ENCODE data around the gene MRPS34.

Gene MRPS34

DNA sequence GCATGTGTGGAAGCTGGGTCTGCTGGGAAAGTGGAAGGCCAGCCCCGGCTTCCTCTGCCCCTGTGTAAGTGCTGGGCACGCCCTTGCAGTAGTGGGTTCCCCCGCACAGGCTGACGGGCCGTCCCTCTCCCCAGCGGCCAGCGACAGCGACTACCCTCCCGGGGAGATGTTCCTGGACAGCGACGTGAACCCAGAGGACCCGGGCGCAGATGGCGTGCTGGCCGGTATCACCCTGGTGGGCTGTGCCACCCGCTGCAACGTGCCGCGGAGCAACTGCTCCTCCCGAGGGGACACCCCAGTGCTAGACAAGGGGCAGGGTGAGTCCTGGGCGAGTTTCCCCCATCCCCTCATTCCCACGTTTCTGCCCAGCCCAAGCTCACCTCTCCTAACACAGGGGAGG, 7.1 kb downstream of the MRPS34 start:
- TF ChIP-seq, protein P1, sequence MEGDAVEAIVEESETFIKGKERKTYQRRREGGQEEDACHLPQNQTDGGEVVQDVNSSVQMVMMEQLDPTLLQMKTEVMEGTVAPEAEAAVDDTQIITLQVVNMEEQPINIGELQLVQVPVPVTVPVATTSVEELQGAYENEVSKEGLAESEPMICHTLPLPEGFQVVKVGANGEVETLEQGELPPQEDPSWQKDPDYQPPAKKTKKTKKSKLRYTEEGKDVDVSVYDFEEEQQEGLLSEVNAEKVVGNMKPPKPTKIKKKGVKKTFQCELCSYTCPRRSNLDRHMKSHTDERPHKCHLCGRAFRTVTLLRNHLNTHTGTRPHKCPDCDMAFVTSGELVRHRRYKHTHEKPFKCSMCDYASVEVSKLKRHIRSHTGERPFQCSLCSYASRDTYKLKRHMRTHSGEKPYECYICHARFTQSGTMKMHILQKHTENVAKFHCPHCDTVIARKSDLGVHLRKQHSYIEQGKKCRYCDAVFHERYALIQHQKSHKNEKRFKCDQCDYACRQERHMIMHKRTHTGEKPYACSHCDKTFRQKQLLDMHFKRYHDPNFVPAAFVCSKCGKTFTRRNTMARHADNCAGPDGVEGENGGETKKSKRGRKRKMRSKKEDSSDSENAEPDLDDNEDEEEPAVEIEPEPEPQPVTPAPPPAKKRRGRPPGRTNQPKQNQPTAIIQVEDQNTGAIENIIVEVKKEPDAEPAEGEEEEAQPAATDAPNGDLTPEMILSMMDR (IDR thresholded peaks at IDR 0.05; ENCODE audit: low read length), result no peak
- TF ChIP-seq EZH2 (IDR thresholded peaks at IDR 0.05; ENCODE audit: borderline replicate concordance, low read length), result no peak
- no peaks in the 10 kb centered on the region for H4K20me1 ChIP-seq (ENCODE audit: insufficient read depth, low read length)
- H3K36me3 ChIP-seq (ENCODE audit: insufficient read depth, low read length), result peaks cover 83% of the 10 kb centered on the region
- H3K27me3 ChIP-seq (ENCODE audit: insufficient read depth, low read length), result no peaks in the 10 kb centered on the region
- H2AFZ ChIP-seq (ENCODE audit: low read length), result no peak overlapping the region
- peaks cover 10% of the 10 kb centered on the region for H3K4me1 ChIP-seq (ENCODE audit: insufficient read depth, low read length, severe bottlenecking)
- no peaks in the 10 kb centered on the region for H3K9me3 ChIP-seq (ENCODE audit: low read length)
- H3K9ac ChIP-seq (ENCODE audit: low read length), result no peak overlapping the region
- H3K27ac ChIP-seq (ENCODE audit: low read depth, low read length, poor library complexity, severe bottlenecking), result no peak overlapping the region
- no peak overlapping the region for H3K4me2 ChIP-seq (ENCODE audit: low read length)
- no peaks in the 10 kb centered on the region for H3K9me2 ChIP-seq (ENCODE audit: low read depth, low read length)
- H3K79me2 ChIP-seq (ENCODE audit: insufficient read depth, low read length), result no peaks in the 10 kb centered on the region
- H3F3A ChIP-seq (ENCODE audit: insufficient read depth, low read length), result no peaks in the 10 kb centered on the region
- H3K4me3 ChIP-seq (ENCODE audit: low read depth, low read length, poor library complexity, severe bottlenecking), result no peak overlapping the region

GRCh38 chr16:1764971-1765370, 8.0 kb downstream of the MRPS34 start:
- no peak overlapping the region for H2AFZ ChIP-seq (ENCODE audit: low read length)
- no peaks in the 10 kb centered on the region for H3K9me2 ChIP-seq (ENCODE audit: low read depth, low read length)
- H3K4me2 ChIP-seq (ENCODE audit: low read length), result no peak overlapping the region
- no peaks in the 10 kb centered on the region for H4K20me1 ChIP-seq (ENCODE audit: insufficient read depth, low read length)
- H3K9me3 ChIP-seq (ENCODE audit: low read length), result no peaks in the 10 kb centered on the region
- no peak overlapping the region for H3K27ac ChIP-seq (ENCODE audit: low read depth, low read length, poor library complexity, severe bottlenecking)
- peaks cover 1% of the 10 kb centered on the region for H3K4me1 ChIP-seq (ENCODE audit: insufficient read depth, low read length, severe bottlenecking)
- no peaks in the 10 kb centered on the region for H3F3A ChIP-seq (ENCODE audit: insufficient read depth, low read length)
- TF ChIP-seq EZH2 (IDR thresholded peaks at IDR 0.05; ENCODE audit: borderline replicate concordance, low read length), result no peak
- TF ChIP-seq, protein P1 (IDR thresholded peaks at IDR 0.05; ENCODE audit: low read length), result no peak
- no peak overlapping the region for H3K9ac ChIP-seq (ENCODE audit: low read length)
- no peak overlapping the region for H3K4me3 ChIP-seq (ENCODE audit: low read depth, low read length, poor library complexity, severe bottlenecking)
- H3K27me3 ChIP-seq (ENCODE audit: insufficient read depth, low read length), result no peaks in the 10 kb centered on the region
- H3K36me3 ChIP-seq (ENCODE audit: insufficient read depth, low read length), result peaks cover 80% of the 10 kb centered on the region
- no peaks in the 10 kb centered on the region for H3K79me2 ChIP-seq (ENCODE audit: insufficient read depth, low read length)

GRCh38 chr16:1763521-1764511, 9.1 kb downstream of the MRPS34 start:
- Histone ChIP-seq H4K20me1 (ENCODE audit: insufficient read depth, low read length) (no peaks in the 10 kb centered on the region), H3F3A (ENCODE audit: insufficient read depth, low read length) (no peaks in the 10 kb centered on the region), H3K27ac (ENCODE audit: low read depth, low read length, poor library complexity, severe bottlenecking) (peak overlapping the region; percentile 11), H3K9ac (ENCODE audit: low read length) (no peak overlapping the region), H3K36me3 (ENCODE audit: insufficient read depth, low read length) (peaks cover 73% of the 10 kb centered on the region), H3K4me3 (ENCODE audit: low read depth, low read length, poor library complexity, severe bottlenecking) (no peak overlapping the region), H2AFZ (ENCODE audit: low read length) (no peak overlapping the region), H3K9me2 (ENCODE audit: low read depth, low read length) (no peaks in the 10 kb centered on the region), H3K79me2 (ENCODE audit: insufficient read depth, low read length) (no peaks in the 10 kb centered on the region), H3K9me3 (ENCODE audit: low read length) (no peaks in the 10 kb centered on the region), H3K4me2 (ENCODE audit: low read length) (no peak overlapping the region), H3K27me3 (ENCODE audit: insufficient read depth, low read length) (no peaks in the 10 kb centered on the region), H3K4me1 (ENCODE audit: insufficient read depth, low read length, severe bottlenecking) (no peaks in the 10 kb centered on the region)
- TF ChIP-seq EZH2 (IDR thresholded peaks at IDR 0.05; ENCODE audit: borderline replicate concordance, low read length), result no peak
- TF ChIP-seq, protein P1 (IDR thresholded peaks at IDR 0.05; ENCODE audit: low read length), result peak; percentile 44; the same call in 1 of the 2 replicates

Data from OCI-LY1 (cell line).